NB4 (cell line): ENCODE data around the gene RTKN.
A peak's percentile ranks its signal among the peaks of the same experiment; 100 is the strongest.
"Not testable (repeated sequence)": the region's sequence is repeated elsewhere in the genome, so short reads cannot be mapped to it uniquely, and the experiment has no call there.

Source experiments
- DNase-seq: peaks from one replicate; pipeline ENCODE4 v3.0.0; 2010; ENCODE audit warnings: low read depth
- H3K4me3 ChIP-seq: one replicate; pipeline ENCODE4 v1.5.1; 2011; ENCODE audit warnings: mild to moderate bottlenecking, low read depth, low read length, moderate library complexity
- MYC ChIP-seq: IDR thresholded peaks from 2 replicates; pipeline ENCODE4 v1.6.1; 2011; ENCODE audit warnings: low read depth, low read length
- POLR2A ChIP-seq: IDR thresholded peaks from 2 replicates; pipeline ENCODE4 v1.6.1; 2011; ENCODE audit warnings: mild to moderate bottlenecking; ENCODE audit not compliant: insufficient read length; ENCODE audit errors: extremely low read depth
- TF ChIP-seq, protein P1 (sequence below): IDR thresholded peaks from one replicate; pipeline ENCODE4 v1.5.1; 2012; ENCODE audit warnings: low read depth, low read length
- TF ChIP-seq, protein P2 (sequence below): IDR thresholded peaks from 2 replicates; pipeline ENCODE4 v1.6.1; 2011; ENCODE audit warnings: low read depth, low read length

Gene RTKN

DNA sequence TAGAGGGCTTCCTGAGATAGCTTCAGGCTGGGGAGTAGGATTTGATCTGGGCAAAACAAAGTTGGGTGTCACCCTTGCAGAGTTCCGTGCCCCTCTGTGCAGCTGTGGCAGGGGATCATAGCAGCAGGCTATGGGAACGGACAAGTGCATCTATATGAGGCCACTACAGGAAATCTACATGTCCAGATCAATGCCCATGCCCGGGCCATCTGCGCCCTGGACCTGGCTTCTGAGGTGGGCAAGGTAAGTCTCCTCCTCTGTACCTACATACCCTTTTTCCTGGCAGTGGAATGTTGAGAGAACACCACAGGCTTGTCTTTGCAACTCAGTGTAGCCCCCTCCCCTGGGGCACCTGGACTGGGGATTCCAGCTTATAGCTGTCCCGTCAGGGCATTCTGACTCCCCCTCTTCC lies 16.7 kb downstream of the RTKN start:
- TF ChIP-seq, protein P1, sequence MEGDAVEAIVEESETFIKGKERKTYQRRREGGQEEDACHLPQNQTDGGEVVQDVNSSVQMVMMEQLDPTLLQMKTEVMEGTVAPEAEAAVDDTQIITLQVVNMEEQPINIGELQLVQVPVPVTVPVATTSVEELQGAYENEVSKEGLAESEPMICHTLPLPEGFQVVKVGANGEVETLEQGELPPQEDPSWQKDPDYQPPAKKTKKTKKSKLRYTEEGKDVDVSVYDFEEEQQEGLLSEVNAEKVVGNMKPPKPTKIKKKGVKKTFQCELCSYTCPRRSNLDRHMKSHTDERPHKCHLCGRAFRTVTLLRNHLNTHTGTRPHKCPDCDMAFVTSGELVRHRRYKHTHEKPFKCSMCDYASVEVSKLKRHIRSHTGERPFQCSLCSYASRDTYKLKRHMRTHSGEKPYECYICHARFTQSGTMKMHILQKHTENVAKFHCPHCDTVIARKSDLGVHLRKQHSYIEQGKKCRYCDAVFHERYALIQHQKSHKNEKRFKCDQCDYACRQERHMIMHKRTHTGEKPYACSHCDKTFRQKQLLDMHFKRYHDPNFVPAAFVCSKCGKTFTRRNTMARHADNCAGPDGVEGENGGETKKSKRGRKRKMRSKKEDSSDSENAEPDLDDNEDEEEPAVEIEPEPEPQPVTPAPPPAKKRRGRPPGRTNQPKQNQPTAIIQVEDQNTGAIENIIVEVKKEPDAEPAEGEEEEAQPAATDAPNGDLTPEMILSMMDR, result no peak
- TF ChIP-seq MYC (no peak), POLR2A (no peak)
- TF ChIP-seq, protein P2, sequence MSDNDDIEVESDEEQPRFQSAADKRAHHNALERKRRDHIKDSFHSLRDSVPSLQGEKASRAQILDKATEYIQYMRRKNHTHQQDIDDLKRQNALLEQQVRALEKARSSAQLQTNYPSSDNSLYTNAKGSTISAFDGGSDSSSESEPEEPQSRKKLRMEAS, result no peak
- H3K4me3 ChIP-seq, result no peak overlapping the region

DNA sequence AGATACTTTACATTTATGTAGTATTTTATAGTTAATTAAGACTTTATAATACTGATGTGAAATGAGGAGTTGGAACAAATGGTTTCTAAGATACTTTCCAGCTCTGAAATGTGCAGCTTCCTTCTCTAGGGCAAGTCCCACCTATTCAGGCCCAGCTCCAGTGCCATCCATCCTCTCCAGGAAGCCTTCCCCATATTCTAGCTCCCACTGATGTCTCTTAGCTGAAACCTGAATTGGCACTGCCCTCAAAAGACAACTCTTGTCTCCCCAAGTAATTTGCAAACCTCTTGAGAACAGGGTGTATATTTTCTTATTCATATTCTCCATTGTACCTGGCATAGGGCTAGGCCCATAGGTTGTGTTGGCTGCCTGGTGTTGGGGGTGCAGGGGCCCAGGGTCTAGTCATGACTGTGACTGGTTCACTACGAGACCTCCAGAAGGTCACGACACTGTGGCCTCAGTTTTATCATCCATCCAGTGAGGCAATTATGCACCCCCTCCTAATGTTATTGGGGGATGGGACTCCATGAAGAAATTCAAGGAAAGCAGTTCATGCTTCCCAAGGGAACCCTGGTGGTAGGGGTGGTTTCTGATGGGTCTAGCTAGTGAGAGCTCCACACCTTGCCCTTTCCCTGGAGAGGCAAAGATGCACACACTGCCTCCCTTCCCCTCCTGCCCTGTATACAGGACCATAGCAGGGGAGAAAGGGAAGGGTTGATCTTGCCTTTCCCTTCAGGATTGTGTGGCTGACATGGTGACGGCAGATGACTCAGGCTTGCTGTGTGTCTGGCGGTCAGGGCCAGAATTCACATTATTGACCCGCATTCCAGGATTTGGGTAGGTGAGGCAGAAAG lies 17.4 kb downstream of the RTKN start:
- H3K4me3 ChIP-seq, result no peak overlapping the region
- TF ChIP-seq, protein P1, result no peak
- TF ChIP-seq MYC (no peak), POLR2A (no peak)
- TF ChIP-seq, protein P2, result no peak
- DNase-seq, result no peak

More for the DNA sequence above, 16.7 kb downstream of the RTKN start:
- DNase-seq, result no peak

DNA sequence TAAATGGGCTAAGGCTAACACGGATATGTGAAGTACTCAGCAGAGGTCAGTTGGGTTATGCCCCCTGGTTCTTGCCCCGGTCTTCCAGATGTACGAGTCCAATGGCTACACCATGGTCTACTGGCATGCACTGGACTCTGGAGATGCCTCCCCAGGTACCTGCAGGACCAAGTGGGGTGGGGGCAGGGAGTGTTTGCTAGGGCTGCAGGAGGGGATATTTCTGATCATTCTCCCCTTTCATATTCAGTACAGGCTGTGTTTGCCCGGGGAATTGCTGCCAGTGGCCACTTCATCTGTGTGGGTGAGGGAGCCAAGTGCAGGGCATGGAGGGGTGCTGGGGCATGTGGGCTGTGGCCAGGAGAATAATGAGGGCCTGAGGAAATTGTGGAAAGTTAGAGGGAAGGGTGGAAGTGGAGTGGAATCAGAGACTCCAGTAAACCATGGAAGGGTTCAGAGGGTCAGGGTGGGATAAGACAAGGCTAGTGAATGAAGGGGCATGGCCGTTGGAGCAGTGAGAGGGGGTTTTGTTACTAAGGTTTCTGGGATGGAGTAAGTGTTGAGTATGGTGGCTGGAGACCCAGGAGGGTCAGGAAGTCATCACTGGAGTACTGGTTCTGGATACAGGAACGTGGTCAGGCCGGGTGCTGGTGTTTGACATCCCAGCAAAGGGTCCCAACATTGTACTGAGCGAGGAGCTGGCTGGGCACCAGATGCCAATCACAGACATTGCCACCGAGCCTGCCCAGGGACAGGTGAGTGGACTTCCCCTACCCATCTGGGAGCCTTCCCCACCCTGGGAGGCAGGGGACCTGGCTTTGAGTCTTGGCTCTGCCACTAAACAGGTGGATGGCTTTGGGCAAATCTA lies 18.3 kb downstream of the RTKN start:
- H3K4me3 ChIP-seq, result no peak overlapping the region
- no peak for DNase-seq
- TF ChIP-seq MYC (no peak), POLR2A (no peak)
- TF ChIP-seq, protein P2, result no peak
- TF ChIP-seq, protein P1, result no peak

DNA sequence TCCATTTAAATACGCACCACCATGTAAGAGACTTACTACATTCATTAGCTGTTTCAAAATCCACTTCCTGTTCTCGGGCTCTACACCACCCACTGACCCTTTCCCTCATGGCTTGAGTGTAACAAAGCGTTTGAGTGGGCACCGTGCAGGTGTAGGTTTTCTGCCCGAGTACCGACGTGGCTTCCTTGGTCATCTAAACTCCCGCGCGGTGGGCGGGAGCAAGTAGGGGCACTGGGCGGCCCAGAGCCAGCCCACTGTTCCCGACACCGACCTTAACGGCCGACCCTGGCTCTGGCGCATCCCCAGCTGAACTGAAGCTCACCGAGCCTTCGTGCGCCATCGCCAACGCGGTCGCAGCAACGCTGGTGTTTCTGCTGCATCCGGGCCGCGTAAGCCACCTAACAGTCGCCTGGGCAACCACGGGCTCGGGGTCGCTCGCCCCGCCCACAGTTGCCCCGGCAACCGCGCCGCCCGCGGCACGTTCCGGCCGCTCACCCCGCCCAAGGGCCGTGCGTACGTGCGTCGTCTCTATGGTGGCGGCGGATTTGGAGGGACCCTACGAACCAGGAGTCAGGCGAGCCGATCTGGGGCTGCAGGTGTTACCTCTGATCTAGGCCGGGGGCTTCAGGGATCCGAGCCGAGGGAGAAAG lies 20.4 kb downstream of the RTKN start, which contains the start of the genes C2orf81 and WDR54:
TSS of gene C2orf81 (minus strand) at position 399 of the 650 bp plus-strand sequence. CDS start at position 340, 59 bp downstream.
TSS of gene WDR54 (plus strand) at position 510 of the 650 bp plus-strand sequence. CDS start 424 bp downstream, outside the sequence.
- TF ChIP-seq, protein P2, result no peak; the same call in 1 of the 2 replicates
- TF ChIP-seq POLR2A (peak; percentile 71), MYC (peak; percentile 62; the same call in 1 of the 2 replicates)
- TF ChIP-seq, protein P1, result no peak
- DNase-seq, result peak; percentile 96
- peak within 1 kb of the TSS; percentile 78 for H3K4me3 ChIP-seq

DNA sequence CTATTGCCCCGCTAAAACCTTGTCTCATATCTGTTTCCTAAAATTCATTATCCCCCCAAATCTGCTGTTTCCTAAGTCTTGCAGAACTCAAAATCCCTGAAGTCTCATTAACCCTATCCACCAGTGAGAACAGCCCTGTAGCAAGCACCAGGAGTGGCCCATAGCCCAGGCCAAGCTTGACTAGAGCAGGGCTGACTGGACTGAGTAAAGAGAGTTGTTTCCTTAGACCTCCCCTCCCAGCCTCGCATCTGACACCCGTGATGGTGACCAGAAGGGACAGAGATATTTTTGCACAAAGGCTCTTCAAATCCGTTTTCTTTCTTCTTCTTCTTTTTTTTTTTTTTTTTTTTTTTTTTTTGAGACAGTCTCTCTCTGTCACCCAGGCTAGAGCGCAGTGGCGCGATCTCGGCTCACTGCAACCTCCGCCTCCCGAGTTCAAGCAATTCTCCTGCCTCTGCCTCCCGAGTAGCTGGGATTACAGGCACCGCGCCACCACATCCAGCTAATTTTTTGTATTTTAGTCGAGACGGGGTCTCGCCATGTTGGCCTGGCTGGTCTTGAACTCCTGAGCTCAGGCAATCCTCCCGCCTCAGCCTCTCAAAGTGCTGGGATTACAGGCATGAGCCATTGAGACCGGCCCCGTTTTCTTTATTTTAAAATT lies 21.2 kb downstream of the RTKN start:
- H3K4me3 ChIP-seq, result peak overlapping the region; percentile 78
- DNase-seq, result not testable (repeated sequence)
